SK-N-SH (cell line): Measurements from ENCODE around the gene NDUFV2.
A peak's percentile ranks its signal among the peaks of the same experiment; 100 is the strongest.

Experiments
- CTCF ChIP-seq: fragments of 200-600 bp; sonication (generic); IDR thresholded peaks from 2 replicates; pipeline ENCODE4 v1.6.1; 2017; ENCODE audit warnings: antibody characterized with exemption, mild to moderate bottlenecking, moderate library complexity
- EZH2phosphoT487 ChIP-seq: fragments of 200-600 bp; sonication (generic); IDR thresholded peaks from 2 replicates; pipeline ENCODE4 v1.6.1; 2017; ENCODE audit warnings: low read depth, mixed run types, mild to moderate bottlenecking, antibody characterized with exemption, moderate library complexity, borderline replicate concordance
- POLR2AphosphoS5 ChIP-seq: IDR thresholded peaks from 2 replicates; pipeline ENCODE4 v1.6.1; 2012; ENCODE audit warnings: low read depth, low read length
- REST ChIP-seq: IDR thresholded peaks from 2 replicates; pipeline ENCODE4 v1.6.1; 2012; ENCODE audit warnings: mild to moderate bottlenecking, low read depth, low read length, moderate library complexity
- SIN3A ChIP-seq: IDR thresholded peaks from 2 replicates; pipeline ENCODE4 v1.6.1; 2012; ENCODE audit warnings: low read depth, mild to moderate bottlenecking, low read length, moderate library complexity, borderline replicate concordance
- ZBTB33 ChIP-seq: IDR thresholded peaks from 2 replicates; pipeline ENCODE4 v1.4.0; 2012; ENCODE audit warnings: low read depth, borderline replicate concordance
- TF ChIP-seq, protein P1 (sequence below): IDR thresholded peaks from 2 replicates; pipeline ENCODE4 v1.4.0; 2012; ENCODE audit warnings: low read depth

DNA sequence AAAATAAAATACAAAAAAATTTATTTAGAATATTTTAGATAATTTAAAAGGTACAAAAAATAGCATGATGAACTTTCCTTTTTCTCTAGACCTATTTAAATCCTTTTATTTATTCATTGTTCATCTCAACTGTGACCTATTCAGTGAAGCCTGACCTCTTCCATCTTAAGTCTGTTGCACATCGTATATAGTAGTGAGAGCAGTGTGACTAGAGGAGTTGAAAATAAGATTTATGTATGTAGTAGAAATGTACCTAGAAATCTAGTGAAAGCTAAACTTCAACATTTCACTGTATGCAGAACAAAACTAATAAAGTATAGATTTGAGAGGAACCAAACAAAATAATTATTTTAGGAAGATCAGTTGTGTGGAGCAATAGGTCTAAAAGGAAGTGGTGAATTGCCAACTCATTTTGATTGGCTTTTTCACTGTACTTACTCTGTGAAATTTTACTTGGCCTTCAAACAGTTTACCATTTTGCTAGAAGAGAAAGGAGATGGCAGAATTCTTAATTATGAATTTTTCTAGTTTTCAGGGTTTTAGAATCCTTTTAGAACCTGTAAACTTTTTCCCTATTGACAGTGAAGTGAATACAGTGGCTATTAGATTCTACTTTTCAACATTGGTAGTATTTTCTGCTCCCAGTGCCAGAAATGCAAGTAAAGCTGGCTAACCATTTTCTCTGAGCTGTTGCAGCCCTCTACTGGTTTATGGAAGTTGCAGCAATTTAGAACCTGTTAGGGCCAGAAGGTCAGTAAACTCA, 45.1 kb downstream of the NDUFV2 start:
- TF ChIP-seq, protein P1, sequence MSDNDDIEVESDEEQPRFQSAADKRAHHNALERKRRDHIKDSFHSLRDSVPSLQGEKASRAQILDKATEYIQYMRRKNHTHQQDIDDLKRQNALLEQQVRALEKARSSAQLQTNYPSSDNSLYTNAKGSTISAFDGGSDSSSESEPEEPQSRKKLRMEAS, result no peak
- TF ChIP-seq ZBTB33 (no peak), EZH2phosphoT487 (no peak), SIN3A (no peak), POLR2AphosphoS5 (no peak), REST (no peak), CTCF (peak; percentile 84)
